GM12878 (cell line): Measurements from ENCODE around the gene MOB2. TPM values are rescaled to one million over a fixed set of nuclear protein-coding genes. Genes with fewer than 3 reads are reported as not detected.

Experiments
- ATAC-seq: fragments of 200-7000 bp; cut with Tn5 transposase; 3 replicates; pipeline ENCODE4 v1.9.1; 2020; ENCODE audit warnings: mild to moderate bottlenecking, moderate library complexity
- BruUV-seq: library from RNA; stranded (reverse); fragments of 400-500 nt; replicated peaks from 2 replicates; lab custom pipeline; 2021; lab: Mats Ljungman, UMichigan
- CTCF ChIA-PET: fragments of 300-600 bp; sonication (Branson Sonifier 250); formaldehyde crosslinking; extraction: SDS; loops from one replicate; lab custom pipeline; 2021; ENCODE audit warnings: inconsistent platforms; lab: Yijun Ruan, JAX
- POLR2A ChIA-PET: fragments of 350-600 bp; formaldehyde crosslinking; extraction: SDS; loops from one replicate; lab custom pipeline; 2021; ENCODE audit warnings: inconsistent platforms; lab: Charles Lee
- RAD21 ChIA-PET: fragments of 300-600 bp; sonication (Branson Sonifier 250); formaldehyde crosslinking; loops from one replicate; lab custom pipeline; 2023; ENCODE audit warnings: antibody characterized with exemption; ENCODE audit not compliant: unreplicated experiment; lab: Charles Lee
- SMC1A ChIA-PET: fragments of 300-600 bp; sonication (Branson Sonifier 250); formaldehyde crosslinking; loops from one replicate; lab custom pipeline; 2023; ENCODE audit not compliant: unreplicated experiment, uncharacterized antibody; lab: Charles Lee
- DNase-seq: peaks from one replicate; pipeline ENCODE4 v3.0.0-alpha.2; 2011; ENCODE audit warnings: low read depth, low spot score
- FAIRE-seq: peaks from 3 replicates; lab custom pipeline; 2011; peaks lifted over from hg19 to GRCh38; lab: Jason Lieb, UNC
- H2AFZ ChIP-seq: 2 replicates; pipeline ENCODE4 v1.6.0; 2011; ENCODE audit warnings: low read depth, low read length, control low read depth; ENCODE audit not compliant: control insufficient read depth
- H3K27ac ChIP-seq: 2 replicates; pipeline ENCODE4 v1.5.1; 2011; ENCODE audit warnings: control low read depth; ENCODE audit not compliant: control insufficient read depth, insufficient read depth
- H3K27me3 ChIP-seq, 2 experiments: replicated peaks in 1 of 2; 2 replicates each; pipeline versions ENCODE4 v1.6.0 to v1.6.1; 2011; ENCODE audit warnings: low read length in 1 of 2; ENCODE audit not compliant: control insufficient read depth in 2 of 2, insufficient read depth in 2 of 2
- H3K36me3 ChIP-seq, 2 experiments: 2 replicates each; pipeline ENCODE4 v1.5.1; 2011; ENCODE audit warnings: low read length in 1 of 2; ENCODE audit not compliant: control insufficient read depth in 2 of 2, insufficient read depth in 2 of 2
- H3K4me1 ChIP-seq: 2 replicates; pipeline ENCODE4 v1.6.1; 2011; ENCODE audit warnings: mild to moderate bottlenecking, low read length, moderate library complexity, mixed read lengths; ENCODE audit not compliant: control insufficient read depth, insufficient read depth
- H3K4me2 ChIP-seq: 2 replicates; pipeline ENCODE4 v1.6.0; 2011; ENCODE audit warnings: control low read depth; ENCODE audit not compliant: control insufficient read depth, insufficient read depth
- H3K4me3 ChIP-seq: fragments of 200-600 bp; sonication (generic); 2 replicates; pipeline ENCODE4 v1.5.1; 2016
- H3K79me2 ChIP-seq: 2 replicates; pipeline ENCODE4 v1.6.0; 2011; ENCODE audit warnings: low read length; ENCODE audit not compliant: control insufficient read depth, insufficient read depth
- H3K9ac ChIP-seq: 2 replicates; pipeline ENCODE4 v1.8.0; 2011; ENCODE audit warnings: low read length, control low read depth, mixed read lengths; ENCODE audit not compliant: control insufficient read depth, insufficient read depth
- H3K9me3 ChIP-seq: replicated peaks from 3 replicates; pipeline ENCODE4 v1.5.1; 2011; ENCODE audit warnings: mild to moderate bottlenecking, low read length; ENCODE audit not compliant: control insufficient read depth, insufficient read depth
- H4K20me1 ChIP-seq: 2 replicates; pipeline ENCODE4 v1.6.0; 2011; ENCODE audit not compliant: control insufficient read depth, insufficient read depth
- CHD2 ChIP-seq: IDR thresholded peaks from 2 replicates; pipeline ENCODE4 v1.6.1; 2011; ENCODE audit warnings: low read depth, low read length, improper control_type of control experiment, borderline replicate concordance
- E4F1 ChIP-seq: fragments of 450-650 bp; IDR thresholded peaks from 2 replicates; pipeline ENCODE4 v1.6.1; 2018; ENCODE audit warnings: borderline replicate concordance, mild to moderate bottlenecking; ENCODE audit not compliant: partially characterized antibody
- FOS ChIP-seq: IDR thresholded peaks from 3 replicates; pipeline ENCODE4 v1.6.1; 2011; ENCODE audit warnings: borderline replicate concordance; ENCODE audit not compliant: insufficient read length; ENCODE audit errors: extremely low read depth
- HCFC1 ChIP-seq: fragments of 150-350 bp; IDR thresholded peaks from 2 replicates; pipeline ENCODE4 v1.6.1; 2014; ENCODE audit warnings: low read length
- IRF3 ChIP-seq: fragments of 450-650 bp; IDR thresholded peaks from 2 replicates; pipeline ENCODE4 v1.6.1; 2014; ENCODE audit warnings: mild to moderate bottlenecking
- IRF4 ChIP-seq: IDR thresholded peaks from 2 replicates; pipeline ENCODE4 v1.6.1; 2011; ENCODE audit warnings: low read depth, low read length
- MEF2A ChIP-seq: IDR thresholded peaks from 2 replicates; pipeline ENCODE4 v1.6.1; 2011; ENCODE audit warnings: low read depth, mild to moderate bottlenecking, low read length, moderate library complexity; ENCODE audit not compliant: insufficient read depth
- NRF1 ChIP-seq: conservative IDR thresholded peaks from 2 replicates; pipeline ENCODE4 v1.6.1; 2011; ENCODE audit warnings: mild to moderate bottlenecking, low read depth, low read length, improper control_type of control experiment
- RCOR1 ChIP-seq: conservative IDR thresholded peaks from 2 replicates; pipeline ENCODE4 v1.6.1; 2012; ENCODE audit warnings: low read depth, low read length, improper control_type of control experiment
- TAF1 ChIP-seq: IDR thresholded peaks from 2 replicates; pipeline ENCODE4 v1.6.1; 2011; ENCODE audit warnings: mild to moderate bottlenecking, low read depth, low read length, borderline replicate concordance
- TCF3 ChIP-seq: IDR thresholded peaks from 2 replicates; pipeline ENCODE4 v1.6.1; 2012; ENCODE audit warnings: low read depth, mild to moderate bottlenecking, low read length, borderline replicate concordance; ENCODE audit not compliant: insufficient read depth
- WGBS: methylation state at CpG from one replicate; pipeline ENCODE4 v1.1.6; 2016; ENCODE audit warnings: low lambda C conversion rate; ENCODE audit not compliant: insufficient replicate concordance, insufficient coverage; ENCODE audit errors: missing lambda C conversion rate; 5-methylcytosine and 5-hydroxymethylcytosine counted together
- in situ Hi-C: fragments of 300-500 bp; cut with MboI; formaldehyde crosslinking; loops from 9 replicates; pipeline ENCODE4 v1.14.3; 2018; ENCODE audit warnings: mixed read lengths
- intact Hi-C: fragments of 100-400 bp; cut with micrococcal nuclease; formaldehyde crosslinking; loops from one replicate; pipeline ENCODE4 v1.14.2; 2022; ENCODE audit not compliant: unreplicated experiment
- polyA plus RNA-seq, 11 experiments: library from polyadenylated mRNA; depleted of rRNA in 4 of 11; unstranded in 6 of 11; stranded (reverse) in 5 of 11; fragments of >200 nt; fragmentation: Nextera tagmentation in 4 of 11; fragmentation: Illumina TruSeq in 1 of 11; extraction: Ambion mirVana in 4 of 11; extraction: Trizol in 1 of 11; gene quantifications; 1 replicate in 1 of 11; 2 replicates in 10 of 11; pipeline versions ENCODE4 v1.2.1 to v1.2.3, GENCODE V29; 2011 to 2016; ENCODE audit warnings: inconsistent platforms in 2 of 11, missing spikeins in 2 of 11, low read depth in 1 of 11
- total RNA-seq, 4 experiments: library from RNA; depleted of rRNA in 3 of 4; stranded (reverse); fragments of >200 nt in 3 of 4; fragmentation: Illumina TruSeq in 1 of 4; extraction: Trizol in 1 of 4; gene quantifications; 2 replicates each; pipeline versions ENCODE4 v1.2.1 to v1.2.3, GENCODE V29; 2013 to 2021
- TF ChIP-seq, protein P1 (sequence below): fragments of 450-650 bp; IDR thresholded peaks from 2 replicates; pipeline ENCODE4 v1.6.1; 2017; ENCODE audit warnings: low read depth, mild to moderate bottlenecking, moderate library complexity
- TF ChIP-seq, protein P2 (sequence below): fragments of 450-650 bp; IDR thresholded peaks from 2 replicates; pipeline ENCODE4 v1.6.1; 2017; ENCODE audit warnings: mild to moderate bottlenecking, low read depth, inconsistent platforms; ENCODE audit not compliant: poor library complexity, severe bottlenecking
- TF ChIP-seq, protein P3 (sequence below): fragments of 150-350 bp; IDR thresholded peaks from 2 replicates; pipeline ENCODE4 v1.6.1; 2014; ENCODE audit warnings: mild to moderate bottlenecking, low read depth, low read length

The MOB2 gene
- total and polyA plus RNA-seq, 10 of the 15 experiments (the other 5 are each of a cell fraction or from before 2014, with no cell fraction given) = 0.10 to 34.6 (median 15.5) TPM

DNA sequence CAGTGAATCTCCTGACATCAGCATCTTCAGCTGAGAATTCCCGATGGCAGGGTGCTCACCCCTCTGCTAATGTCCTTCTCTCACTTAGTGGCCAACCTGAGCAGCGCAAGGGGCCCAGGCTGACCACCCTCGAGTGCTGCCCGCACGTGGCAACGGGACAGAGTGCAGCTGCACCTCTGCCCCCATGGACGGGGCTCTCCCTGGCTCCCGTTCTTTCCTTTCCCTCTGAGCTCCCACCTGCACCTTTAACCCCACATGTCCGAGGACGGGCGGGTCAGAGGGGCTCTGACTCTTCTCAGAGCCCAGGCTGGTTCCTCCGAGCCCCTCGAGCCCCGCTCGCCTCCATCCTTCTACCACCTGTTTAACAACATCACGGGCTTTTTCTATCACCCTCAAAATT lies 19.8 kb downstream of the MOB2 start (continued):
- TF ChIP-seq, protein P1, sequence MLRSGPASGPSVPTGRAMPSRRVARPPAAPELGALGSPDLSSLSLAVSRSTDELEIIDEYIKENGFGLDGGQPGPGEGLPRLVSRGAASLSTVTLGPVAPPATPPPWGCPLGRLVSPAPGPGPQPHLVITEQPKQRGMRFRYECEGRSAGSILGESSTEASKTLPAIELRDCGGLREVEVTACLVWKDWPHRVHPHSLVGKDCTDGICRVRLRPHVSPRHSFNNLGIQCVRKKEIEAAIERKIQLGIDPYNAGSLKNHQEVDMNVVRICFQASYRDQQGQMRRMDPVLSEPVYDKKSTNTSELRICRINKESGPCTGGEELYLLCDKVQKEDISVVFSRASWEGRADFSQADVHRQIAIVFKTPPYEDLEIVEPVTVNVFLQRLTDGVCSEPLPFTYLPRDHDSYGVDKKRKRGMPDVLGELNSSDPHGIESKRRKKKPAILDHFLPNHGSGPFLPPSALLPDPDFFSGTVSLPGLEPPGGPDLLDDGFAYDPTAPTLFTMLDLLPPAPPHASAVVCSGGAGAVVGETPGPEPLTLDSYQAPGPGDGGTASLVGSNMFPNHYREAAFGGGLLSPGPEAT = no peak
- TF ChIP-seq TCF3 = no peak
- no peak for TF ChIP-seq FOS
- no peak for TF ChIP-seq E4F1
- no peak for TF ChIP-seq TAF1

GRCh38 chr11:1463056-1463455 lies 23.5 kb downstream of the MOB2 start:
- ChIA-PET POLR2A (no interaction called here), SMC1A (no interaction called here), CTCF (no interaction called here), RAD21 (no interaction called here)
- FAIRE-seq (no peak), ATAC-seq (no peak), DNase-seq (no peak)
- Histone ChIP-seq H3K9ac (no peak overlapping the region), H3K36me3 (no peaks in the 10 kb centered on the region), H3K4me1 (no peaks in the 10 kb centered on the region), H3K4me2 (no peak overlapping the region), H4K20me1 (no peaks in the 10 kb centered on the region), H3K9me3 (no peaks in the 10 kb centered on the region; the same call in 2 of the 3 replicates), H2AFZ (no peak overlapping the region), H3K4me3 (no peak overlapping the region), H3K27me3 (no peaks in the 10 kb centered on the region), H3K27ac (no peak overlapping the region), H3K79me2 (no peaks in the 10 kb centered on the region)
- 89% methylated on average over 16 of the region's 16 CpGs for WGBS
- no TSS peak for BruUV-seq
- intact Hi-C loops (no loop called here), in situ Hi-C loops (no loop called here)
- TF ChIP-seq NRF1 (no peak), HCFC1 (no peak), IRF3 (no peak), CHD2 (no peak), RCOR1 (no peak), MEF2A (no peak), IRF4 (no peak)
- TF ChIP-seq, protein P2, sequence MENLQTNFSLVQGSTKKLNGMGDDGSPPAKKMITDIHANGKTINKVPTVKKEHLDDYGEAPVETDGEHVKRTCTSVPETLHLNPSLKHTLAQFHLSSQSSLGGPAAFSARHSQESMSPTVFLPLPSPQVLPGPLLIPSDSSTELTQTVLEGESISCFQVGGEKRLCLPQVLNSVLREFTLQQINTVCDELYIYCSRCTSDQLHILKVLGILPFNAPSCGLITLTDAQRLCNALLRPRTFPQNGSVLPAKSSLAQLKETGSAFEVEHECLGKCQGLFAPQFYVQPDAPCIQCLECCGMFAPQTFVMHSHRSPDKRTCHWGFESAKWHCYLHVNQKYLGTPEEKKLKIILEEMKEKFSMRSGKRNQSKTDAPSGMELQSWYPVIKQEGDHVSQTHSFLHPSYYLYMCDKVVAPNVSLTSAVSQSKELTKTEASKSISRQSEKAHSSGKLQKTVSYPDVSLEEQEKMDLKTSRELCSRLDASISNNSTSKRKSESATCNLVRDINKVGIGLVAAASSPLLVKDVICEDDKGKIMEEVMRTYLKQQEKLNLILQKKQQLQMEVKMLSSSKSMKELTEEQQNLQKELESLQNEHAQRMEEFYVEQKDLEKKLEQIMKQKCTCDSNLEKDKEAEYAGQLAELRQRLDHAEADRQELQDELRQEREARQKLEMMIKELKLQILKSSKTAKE = no peak
- TF ChIP-seq, protein P3, sequence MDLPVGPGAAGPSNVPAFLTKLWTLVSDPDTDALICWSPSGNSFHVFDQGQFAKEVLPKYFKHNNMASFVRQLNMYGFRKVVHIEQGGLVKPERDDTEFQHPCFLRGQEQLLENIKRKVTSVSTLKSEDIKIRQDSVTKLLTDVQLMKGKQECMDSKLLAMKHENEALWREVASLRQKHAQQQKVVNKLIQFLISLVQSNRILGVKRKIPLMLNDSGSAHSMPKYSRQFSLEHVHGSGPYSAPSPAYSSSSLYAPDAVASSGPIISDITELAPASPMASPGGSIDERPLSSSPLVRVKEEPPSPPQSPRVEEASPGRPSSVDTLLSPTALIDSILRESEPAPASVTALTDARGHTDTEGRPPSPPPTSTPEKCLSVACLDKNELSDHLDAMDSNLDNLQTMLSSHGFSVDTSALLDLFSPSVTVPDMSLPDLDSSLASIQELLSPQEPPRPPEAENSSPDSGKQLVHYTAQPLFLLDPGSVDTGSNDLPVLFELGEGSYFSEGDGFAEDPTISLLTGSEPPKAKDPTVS = no peak
